Ovary (tissue), 3 donors: ENCODE results near the gene CD101.

Source experiments
- EP300 ChIP-seq: sonication (generic); formaldehyde crosslinking; IDR thresholded peaks from one replicate; pipeline ENCODE4 v1.6.1; 2017; ENCODE audit warnings: antibody characterized with exemption
- POLR2A ChIP-seq: fragments of 450-650 bp; IDR thresholded peaks from one replicate; pipeline ENCODE4 v1.6.1; 2017; ENCODE audit warnings: antibody characterized with exemption, mild to moderate bottlenecking, moderate library complexity
- TF ChIP-seq, protein P1 (sequence below), 3 donors: fragments of 450-650 bp in 2 of 3; fragments of 200-600 bp in 1 of 3; IDR thresholded peaks; one replicate each; pipeline versions ENCODE4 v1.5.1 to v1.8.0; 2016 to 2022; ENCODE audit warnings: antibody characterized with exemption in 3 of 3, mild to moderate bottlenecking in 1 of 3
- donor health status: DM: no; HTN: no; CAD: no.

DNA sequence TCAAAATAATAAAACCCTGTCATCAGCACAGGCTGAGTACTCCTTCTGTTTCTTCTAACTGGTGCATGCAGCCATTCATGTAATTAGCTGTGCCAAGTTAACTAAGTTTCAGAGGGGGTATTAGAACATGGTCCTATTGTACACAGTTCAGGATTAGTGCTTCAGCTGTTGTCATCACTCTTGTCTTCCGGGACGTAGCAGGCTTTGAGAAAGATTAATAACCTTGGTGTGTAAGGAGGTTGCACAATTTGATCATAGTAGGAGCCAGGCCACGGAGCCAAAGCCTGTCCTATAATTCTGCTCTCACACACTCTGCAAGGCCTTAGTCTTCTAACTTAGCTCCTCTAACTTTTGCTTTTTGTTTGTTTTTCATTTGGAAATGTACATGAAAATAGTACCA lies 47.1 kb upstream of the CD101 start:
- no peak for TF ChIP-seq POLR2A
- TF ChIP-seq, protein P1, sequence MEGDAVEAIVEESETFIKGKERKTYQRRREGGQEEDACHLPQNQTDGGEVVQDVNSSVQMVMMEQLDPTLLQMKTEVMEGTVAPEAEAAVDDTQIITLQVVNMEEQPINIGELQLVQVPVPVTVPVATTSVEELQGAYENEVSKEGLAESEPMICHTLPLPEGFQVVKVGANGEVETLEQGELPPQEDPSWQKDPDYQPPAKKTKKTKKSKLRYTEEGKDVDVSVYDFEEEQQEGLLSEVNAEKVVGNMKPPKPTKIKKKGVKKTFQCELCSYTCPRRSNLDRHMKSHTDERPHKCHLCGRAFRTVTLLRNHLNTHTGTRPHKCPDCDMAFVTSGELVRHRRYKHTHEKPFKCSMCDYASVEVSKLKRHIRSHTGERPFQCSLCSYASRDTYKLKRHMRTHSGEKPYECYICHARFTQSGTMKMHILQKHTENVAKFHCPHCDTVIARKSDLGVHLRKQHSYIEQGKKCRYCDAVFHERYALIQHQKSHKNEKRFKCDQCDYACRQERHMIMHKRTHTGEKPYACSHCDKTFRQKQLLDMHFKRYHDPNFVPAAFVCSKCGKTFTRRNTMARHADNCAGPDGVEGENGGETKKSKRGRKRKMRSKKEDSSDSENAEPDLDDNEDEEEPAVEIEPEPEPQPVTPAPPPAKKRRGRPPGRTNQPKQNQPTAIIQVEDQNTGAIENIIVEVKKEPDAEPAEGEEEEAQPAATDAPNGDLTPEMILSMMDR (IDR thresholded peaks at IDR 0.05) = no peak
- no peak for TF ChIP-seq EP300
